ENCODE results near the gene PCDHGB5.
A peak's percentile ranks its signal among the peaks of the same experiment; 100 is the strongest.
"Not testable (repeated sequence)": the region's sequence is repeated elsewhere in the genome, so short reads cannot be mapped to it uniquely, and the experiment has no call there.

Gene PCDHGB5

DNA sequence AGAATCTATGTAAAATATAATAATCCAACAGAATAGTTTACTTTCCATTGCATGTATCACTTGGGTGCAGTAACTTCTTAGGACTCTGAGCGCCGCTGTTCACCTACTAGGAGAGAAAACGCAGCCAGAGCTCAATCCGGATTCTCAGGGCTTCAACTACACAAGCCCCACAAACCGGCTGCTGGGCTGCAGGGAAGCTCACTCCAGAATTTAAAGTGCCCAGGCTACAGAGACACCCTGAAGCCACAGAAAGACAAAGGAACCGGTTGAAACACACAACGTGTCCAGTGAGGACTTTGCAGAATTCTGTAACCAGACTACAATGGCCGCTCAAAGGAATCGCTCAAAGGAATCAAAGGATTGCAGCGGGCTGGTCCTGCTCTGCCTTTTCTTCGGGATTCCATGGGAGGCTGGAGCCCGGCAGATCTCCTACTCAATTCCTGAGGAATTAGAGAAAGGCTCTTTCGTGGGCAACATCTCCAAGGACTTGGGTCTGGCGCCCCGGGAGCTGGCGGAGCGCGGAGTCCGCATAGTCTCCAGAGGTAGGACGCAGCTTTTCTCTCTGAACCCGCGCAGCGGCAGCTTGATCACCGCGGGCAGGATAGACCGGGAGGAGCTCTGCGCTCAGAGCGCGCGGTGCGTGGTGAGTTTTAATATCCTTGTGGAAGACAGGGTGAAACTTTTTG lies 15.2 kb downstream of the PCDHGB5 start, which contains the start of gene PCDHGA10:
Gene PCDHGA10, plus strand, starts transcription at position 134 of the 686 bp plus-strand sequence. Its CDS starts 189 bp downstream, at position 323.
- DNase-seq, result peak; percentile 55

- DNase-seq, result no peak
These were observed 15.9 kb downstream of the PCDHGB5 start for GRCh38 chr5:141413540-141414069.

DNA sequence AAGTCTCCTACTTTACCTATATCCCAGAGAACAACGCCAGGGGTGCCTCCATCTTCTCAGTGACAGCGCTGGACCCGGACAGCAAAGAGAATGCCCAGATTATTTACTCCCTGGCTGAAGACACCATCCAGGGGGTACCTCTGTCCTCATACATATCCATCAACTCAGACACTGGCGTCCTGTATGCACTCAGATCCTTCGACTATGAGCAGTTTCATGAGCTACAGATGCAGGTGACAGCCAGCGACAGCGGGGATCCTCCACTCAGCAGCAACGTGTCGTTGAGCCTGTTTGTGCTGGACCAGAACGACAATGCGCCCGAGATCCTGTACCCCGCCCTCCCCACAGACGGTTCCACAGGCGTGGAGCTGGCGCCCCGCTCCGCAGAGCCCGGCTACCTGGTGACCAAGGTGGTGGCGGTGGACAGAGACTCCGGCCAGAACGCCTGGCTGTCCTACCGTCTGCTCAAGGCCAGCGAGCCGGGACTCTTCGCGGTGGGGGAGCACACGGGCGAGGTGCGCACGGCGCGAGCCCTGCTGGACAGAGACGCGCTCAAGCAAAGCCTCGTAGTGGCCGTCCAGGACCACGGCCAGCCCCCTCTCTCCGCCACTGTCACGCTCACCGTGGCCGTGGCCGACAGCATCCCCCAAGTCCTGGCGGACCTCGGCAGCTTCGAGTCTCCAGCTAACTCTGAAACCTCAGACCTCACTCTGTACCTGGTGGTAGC lies 17.0 kb downstream of the PCDHGB5 start:
- DNase-seq, result not testable (repeated sequence)

DNA sequence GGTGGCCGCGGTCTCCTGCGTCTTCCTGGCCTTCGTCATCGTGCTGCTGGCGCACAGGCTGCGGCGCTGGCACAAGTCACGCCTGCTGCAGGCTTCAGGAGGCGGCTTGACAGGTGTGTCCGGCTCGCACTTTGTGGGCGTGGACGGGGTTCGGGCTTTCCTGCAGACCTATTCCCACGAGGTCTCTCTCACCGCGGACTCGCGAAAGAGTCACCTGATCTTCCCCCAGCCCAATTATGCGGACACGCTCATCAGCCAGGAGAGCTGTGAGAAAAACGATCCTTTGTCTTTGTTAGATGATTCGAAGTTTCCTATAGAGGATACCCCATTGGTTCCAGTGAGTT lies 17.5 kb downstream of the PCDHGB5 start:
- DNase-seq, result not testable (repeated sequence)

GRCh38 chr5:141417494-141418172 lies 19.9 kb downstream of the PCDHGB5 start, which contains the start of gene PCDHGB7:
Gene PCDHGB7 (plus strand): TSS chr5:141417677. CDS start chr5:141417860, 183 bp downstream.
- DNase-seq, result not testable (repeated sequence)

- no peak for DNase-seq
These were observed 21.5 kb downstream of the PCDHGB5 start for GRCh38 chr5:141419074-141419880.

DNA sequence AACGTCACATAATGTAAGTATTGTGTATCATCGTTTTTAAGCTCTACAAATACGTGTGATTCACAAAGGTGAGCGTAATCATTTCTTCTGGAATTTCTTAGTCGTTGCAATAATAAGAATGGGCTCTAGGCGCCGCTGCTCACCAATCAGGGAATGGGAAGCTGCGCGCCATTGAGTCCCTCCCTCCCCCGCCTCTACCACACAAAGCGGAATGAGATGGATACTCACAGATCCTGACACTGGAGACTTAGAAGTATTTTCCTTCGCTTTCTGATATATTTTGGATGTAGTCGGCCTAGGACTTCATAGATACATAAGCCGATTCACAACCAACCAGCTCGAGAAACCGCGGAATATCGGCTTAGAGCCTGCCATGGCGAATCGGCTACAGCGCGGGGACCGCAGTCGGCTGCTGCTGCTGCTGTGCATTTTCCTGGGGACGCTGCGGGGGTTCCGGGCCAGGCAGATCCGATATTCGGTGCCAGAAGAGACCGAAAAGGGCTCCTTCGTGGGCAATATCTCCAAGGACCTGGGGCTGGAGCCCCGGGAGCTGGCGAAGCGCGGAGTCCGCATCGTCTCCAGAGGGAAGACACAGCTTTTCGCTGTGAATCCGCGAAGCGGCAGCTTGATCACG lies 23.2 kb downstream of the PCDHGB5 start, which contains the start of gene PCDHGA11:
Gene PCDHGA11, plus strand, starts transcription at position 197 of the 634 bp plus-strand sequence. Its CDS starts 177 bp downstream, at position 374.
- DNase-seq, result no peak

DNA sequence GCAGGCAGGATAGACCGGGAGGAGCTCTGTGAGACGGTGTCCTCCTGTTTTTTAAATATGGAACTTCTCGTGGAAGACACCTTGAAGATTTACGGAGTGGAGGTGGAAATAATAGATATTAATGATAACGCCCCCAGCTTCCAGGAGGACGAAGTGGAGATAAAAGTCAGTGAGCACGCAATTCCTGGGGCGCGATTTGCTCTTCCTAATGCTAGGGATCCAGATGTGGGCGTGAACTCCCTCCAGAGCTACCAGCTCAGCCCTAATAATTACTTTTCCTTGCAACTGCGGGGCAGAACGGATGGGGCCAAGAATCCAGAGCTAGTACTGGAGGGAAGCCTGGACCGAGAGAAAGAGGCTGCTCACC lies 23.7 kb downstream of the PCDHGB5 start:
- no peak for DNase-seq

- DNase-seq, result no peak
These were observed 25.1 kb downstream of the PCDHGB5 start for GRCh38 chr5:141422742-141423291.

DNA sequence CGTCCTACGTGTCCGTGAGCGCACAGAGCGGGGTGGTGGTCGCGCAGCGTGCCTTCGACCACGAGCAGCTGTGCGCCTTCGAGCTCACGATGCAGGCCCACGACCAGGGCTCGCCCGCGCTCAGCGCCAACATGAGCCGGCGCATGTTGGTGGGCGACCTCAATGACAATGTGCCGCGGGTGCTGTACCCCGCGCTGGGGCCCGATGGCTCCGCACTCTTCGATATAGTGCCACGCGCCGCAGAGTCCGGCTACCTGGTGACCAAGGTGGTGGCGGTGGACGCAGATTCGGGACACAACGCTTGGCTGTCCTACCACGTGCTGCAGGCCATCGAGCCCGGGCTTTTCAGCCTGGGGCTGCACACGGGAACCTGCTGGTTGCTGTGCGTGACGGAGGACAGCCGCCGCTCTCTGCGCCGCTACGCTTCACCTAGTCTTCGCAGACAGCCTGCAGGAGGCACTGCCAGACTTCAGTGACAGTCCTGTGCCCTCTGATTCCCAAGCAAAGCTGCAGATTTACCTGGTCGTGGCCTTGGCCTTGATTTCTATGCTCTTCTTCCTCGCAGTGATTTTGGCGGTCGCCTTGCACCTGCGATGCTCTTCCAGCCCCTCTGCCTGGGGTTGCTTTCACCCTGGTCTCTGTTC lies 30.2 kb downstream of the PCDHGB5 start:
- no peak for DNase-seq

DNA sequence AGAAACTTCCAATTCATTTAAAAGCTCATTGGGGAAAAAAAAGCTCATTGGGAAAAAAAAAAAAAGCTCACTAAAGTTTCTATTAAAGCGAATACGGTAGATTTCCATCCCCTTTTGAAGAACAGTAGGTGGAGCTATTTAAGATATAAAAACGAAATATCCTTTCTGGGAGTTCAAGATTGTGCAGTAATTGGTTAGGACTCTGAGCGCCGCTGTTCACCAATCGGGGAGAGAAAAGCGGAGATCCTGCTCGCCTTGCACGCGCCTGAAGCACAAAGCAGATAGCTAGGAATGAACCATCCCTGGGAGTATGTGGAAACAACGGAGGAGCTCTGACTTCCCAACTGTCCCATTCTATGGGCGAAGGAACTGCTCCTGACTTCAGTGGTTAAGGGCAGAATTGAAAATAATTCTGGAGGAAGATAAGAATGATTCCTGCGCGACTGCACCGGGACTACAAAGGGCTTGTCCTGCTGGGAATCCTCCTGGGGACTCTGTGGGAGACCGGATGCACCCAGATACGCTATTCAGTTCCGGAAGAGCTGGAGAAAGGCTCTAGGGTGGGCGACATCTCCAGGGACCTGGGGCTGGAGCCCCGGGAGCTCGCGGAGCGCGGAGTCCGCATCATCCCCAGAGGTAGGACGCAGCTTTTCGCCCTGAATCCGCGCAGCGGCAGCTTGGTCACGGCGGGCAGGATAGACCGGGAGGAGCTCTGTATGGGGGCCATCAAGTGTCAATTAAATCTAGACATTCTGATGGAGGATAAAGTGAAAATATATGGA lies 32.8 kb downstream of the PCDHGB5 start, which contains the start of gene PCDHGA12:
Gene PCDHGA12, plus strand, starts transcription at position 176 of the 782 bp plus-strand sequence. Its CDS starts 253 bp downstream, at position 429.
- DNase-seq, result no peak

DNA sequence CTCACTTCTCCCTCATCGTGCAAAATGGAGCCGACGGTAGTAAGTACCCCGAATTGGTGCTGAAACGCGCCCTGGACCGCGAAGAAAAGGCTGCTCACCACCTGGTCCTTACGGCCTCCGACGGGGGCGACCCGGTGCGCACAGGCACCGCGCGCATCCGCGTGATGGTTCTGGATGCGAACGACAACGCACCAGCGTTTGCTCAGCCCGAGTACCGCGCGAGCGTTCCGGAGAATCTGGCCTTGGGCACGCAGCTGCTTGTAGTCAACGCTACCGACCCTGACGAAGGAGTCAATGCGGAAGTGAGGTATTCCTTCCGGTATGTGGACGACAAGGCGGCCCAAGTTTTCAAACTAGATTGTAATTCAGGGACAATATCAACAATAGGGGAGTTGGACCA lies 33.5 kb downstream of the PCDHGB5 start:
- no peak for DNase-seq

DNA sequence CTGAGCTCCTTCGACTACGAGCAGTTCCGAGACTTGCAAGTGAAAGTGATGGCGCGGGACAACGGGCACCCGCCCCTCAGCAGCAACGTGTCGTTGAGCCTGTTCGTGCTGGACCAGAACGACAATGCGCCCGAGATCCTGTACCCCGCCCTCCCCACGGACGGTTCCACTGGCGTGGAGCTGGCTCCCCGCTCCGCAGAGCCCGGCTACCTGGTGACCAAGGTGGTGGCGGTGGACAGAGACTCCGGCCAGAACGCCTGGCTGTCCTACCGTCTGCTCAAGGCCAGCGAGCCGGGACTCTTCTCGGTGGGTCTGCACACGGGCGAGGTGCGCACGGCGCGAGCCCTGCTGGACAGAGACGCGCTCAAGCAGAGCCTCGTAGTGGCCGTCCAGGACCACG lies 34.6 kb downstream of the PCDHGB5 start:
- not testable (repeated sequence) for DNase-seq

DNA sequence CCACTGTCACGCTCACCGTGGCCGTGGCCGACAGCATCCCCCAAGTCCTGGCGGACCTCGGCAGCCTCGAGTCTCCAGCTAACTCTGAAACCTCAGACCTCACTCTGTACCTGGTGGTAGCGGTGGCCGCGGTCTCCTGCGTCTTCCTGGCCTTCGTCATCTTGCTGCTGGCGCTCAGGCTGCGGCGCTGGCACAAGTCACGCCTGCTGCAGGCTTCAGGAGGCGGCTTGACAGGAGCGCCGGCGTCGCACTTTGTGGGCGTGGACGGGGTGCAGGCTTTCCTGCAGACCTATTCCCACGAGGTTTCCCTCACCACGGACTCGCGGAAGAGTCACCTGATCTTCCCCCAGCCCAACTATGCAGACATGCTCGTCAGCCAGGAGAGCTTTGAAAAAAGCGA lies 35.0 kb downstream of the PCDHGB5 start:
- not testable (repeated sequence) for DNase-seq

GRCh38 chr5:141434006-141434405 lies 36.3 kb downstream of the PCDHGB5 start:
- DNase-seq, result no peak

DNA sequence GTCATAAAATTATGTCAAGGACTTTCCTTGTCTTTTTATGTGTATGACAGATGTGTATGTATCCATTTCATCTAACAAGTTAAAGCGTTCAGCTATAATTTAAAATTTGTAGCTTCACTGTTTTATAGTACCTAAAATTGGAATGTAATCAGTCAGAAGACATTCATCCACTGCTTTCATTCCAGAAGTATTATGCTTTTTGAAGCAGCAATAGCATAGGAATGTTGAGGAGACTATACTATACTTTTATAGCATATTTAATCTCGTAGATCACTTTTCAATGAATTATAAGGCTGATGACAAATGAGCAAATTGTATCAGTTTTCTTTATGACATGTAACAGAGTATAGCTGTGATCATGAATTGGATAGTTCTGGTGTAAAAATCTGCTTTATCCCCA lies 39.5 kb downstream of the PCDHGB5 start:
- DNase-seq, result no peak

- no peak for DNase-seq
These were observed 41.8 kb downstream of the PCDHGB5 start for GRCh38 chr5:141439411-141440141.

DNA sequence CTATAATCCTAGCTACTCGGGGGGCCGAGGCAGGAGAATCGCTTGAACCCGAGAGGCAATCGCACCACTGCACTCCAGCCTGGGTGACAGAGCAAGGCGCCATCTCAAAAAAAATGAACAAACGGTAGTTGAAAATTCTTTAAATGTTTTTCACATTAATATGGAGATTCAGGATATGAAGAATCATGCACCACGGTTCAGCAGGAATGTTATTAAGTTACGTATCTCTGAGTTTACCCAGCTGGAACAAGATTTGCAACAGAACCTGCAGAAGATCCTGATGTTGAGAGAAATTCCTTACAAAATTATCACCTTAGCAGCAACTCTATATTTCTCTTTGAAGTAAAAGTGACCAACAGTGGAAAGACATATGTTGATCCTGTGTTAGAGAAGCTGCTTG lies 42.6 kb downstream of the PCDHGB5 start:
- DNase-seq, result no peak

DNA sequence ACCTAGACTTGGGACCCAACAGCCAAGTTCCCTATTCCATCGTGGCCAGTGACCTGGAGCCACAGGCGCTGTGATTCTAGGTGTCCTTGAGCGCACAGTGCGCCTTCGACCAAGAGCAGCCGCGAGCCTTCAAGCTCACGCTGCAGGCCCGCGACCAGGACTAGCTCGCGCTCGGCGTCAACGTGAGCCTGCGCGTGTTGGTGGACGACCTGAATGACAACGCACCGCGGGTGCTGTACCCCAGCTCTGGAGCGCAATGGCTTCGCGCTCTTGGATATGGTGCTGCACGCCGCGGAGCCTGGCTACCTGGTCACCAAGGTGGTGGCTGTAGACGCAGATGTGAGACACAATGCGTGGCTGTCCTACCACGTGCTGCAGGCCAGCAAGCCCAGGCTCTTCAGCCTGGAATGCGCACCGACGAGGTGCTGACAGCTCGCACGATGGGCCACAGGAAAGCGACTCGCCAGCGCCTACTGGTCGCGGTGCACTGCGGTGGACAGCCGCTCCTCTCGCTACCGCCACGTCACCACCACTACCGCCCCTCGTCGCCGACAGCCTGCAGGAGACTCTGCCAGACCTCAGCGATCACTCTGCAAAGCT lies 43.9 kb downstream of the PCDHGB5 start:
- no peak for DNase-seq

Data from activated T-cell treated with anti-CD3 and anti-CD28 coated beads, Interleukin-2, amount 50 U/mL, for 1 hour (primary cell).